ENCODE measurements around the gene CBX7. TPM values are rescaled to one million over a fixed set of nuclear protein-coding genes. Genes with fewer than 3 reads are reported as not detected.

CBX7 gene
- total and polyA plus RNA-seq, 2 donors (not counting 1 experiment from before 2014, with no cell fraction given): 2.8 to 14.7 TPM

DNA sequence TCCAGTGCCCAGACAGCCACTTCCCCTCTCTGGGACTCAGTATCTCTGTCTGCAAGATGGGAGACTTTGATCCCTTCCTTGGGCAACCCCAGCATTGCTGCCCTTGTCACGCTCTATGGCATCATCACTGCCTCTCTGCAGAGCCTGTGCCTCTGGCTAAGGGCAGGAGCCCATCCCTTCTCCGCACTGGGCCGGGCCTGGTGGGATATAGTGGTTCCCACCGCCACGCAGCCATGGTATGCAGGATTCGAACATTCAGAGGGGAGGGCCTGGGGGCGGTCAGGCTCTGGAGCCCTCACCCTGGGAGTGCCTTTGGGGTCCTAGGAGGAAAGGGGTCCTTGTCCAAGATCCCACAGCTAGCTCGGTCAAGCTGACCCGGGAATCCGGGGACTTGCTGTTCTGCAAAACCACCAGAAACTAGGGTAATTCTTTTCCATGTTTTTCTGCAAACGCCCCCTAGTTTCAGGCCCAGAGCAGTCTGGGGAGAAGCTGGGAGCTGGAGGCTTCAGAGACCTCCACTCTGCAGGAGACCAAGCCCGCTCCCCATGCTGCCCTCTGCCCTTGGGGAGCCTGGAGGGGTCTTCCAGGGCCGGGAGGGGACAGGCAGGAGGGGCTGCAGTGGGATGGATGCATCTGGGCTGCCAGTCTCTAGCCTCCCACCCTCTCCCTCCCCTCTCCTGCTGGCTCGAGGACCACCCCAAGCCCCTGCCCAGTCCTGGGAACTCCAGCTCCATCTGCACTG is 24.4 kb upstream of the CBX7 start:
- Histone ChIP-seq H3K4me2 (ENCODE audit: extremely low read depth, insufficient read depth, low read length) (no peak overlapping the region), H3K27ac (ENCODE audit: insufficient read depth, low read length) (peak overlapping the region; percentile 89)

GRCh38 chr22:39176143-39176713 is 23.7 kb upstream of the CBX7 start:
- H3K4me1 ChIP-seq (ENCODE audit: control insufficient read depth, extremely low read depth, insufficient read depth, low read length): peaks cover 38% of the 10 kb centered on the region
- no peak overlapping the region for H3K4me3 ChIP-seq (replicated peaks in 1 of 4; ENCODE audit: control extremely low read depth in 1 of 4, insufficient read depth in 1 of 4, low read depth in 3 of 4, low read length in 4 of 4)
- no peak overlapping the region for H3K9ac ChIP-seq (ENCODE audit: insufficient read depth, low read length)
- H2AFZ ChIP-seq (ENCODE audit: low read length): no peak overlapping the region
- H3K27me3 ChIP-seq (ENCODE audit: control insufficient read depth, insufficient read depth, low read length): no peaks in the 10 kb centered on the region
- H4K20me1 ChIP-seq (ENCODE audit: control insufficient read depth, extremely low read depth, insufficient read depth, low read length): no peaks in the 10 kb centered on the region
- H3K9me3 ChIP-seq (ENCODE audit: control insufficient read depth, insufficient read depth, low read depth, low read length): no peaks in the 10 kb centered on the region
- no peaks in the 10 kb centered on the region for H3K36me3 ChIP-seq (ENCODE audit: control insufficient read depth, insufficient read depth, low read length)
- H3K27ac ChIP-seq (ENCODE audit: insufficient read depth, low read length): peak overlapping the region; percentile 89
- TF ChIP-seq CTCF (conservative IDR thresholded peaks at IDR 0.05 in 1 of 2, IDR thresholded peaks at IDR 0.05 in 1 of 2; ENCODE audit: low read depth in 1 of 2, low read length in 2 of 2) (no peak), EZH2 (IDR thresholded peaks at IDR 0.05; ENCODE audit: low read length, missing control alignments) (no peak)
- H3K4me2 ChIP-seq (ENCODE audit: extremely low read depth, insufficient read depth, low read length): peak overlapping the region; percentile 41
- peak; percentile 43 to 74 for DNase-seq (ENCODE audit: low read depth in 2 of 2)
- H3K79me2 ChIP-seq (ENCODE audit: control insufficient read depth, insufficient read depth, low read length): no peaks in the 10 kb centered on the region

More for the DNA sequence above, 24.4 kb upstream of the CBX7 start:
- no peak for TF ChIP-seq CTCF (conservative IDR thresholded peaks at IDR 0.05 in 1 of 2, IDR thresholded peaks at IDR 0.05 in 1 of 2; ENCODE audit: low read depth in 1 of 2, low read length in 2 of 2)
- no peak for TF ChIP-seq EZH2 (IDR thresholded peaks at IDR 0.05; ENCODE audit: low read length, missing control alignments)
- Histone ChIP-seq H2AFZ (ENCODE audit: low read length) (no peak overlapping the region), H4K20me1 (ENCODE audit: control insufficient read depth, extremely low read depth, insufficient read depth, low read length) (no peaks in the 10 kb centered on the region), H3K9ac (ENCODE audit: insufficient read depth, low read length) (no peak overlapping the region), H3K4me1 (ENCODE audit: control insufficient read depth, extremely low read depth, insufficient read depth, low read length) (peaks cover 38% of the 10 kb centered on the region), H3K36me3 (ENCODE audit: control insufficient read depth, insufficient read depth, low read length) (no peaks in the 10 kb centered on the region), H3K79me2 (ENCODE audit: control insufficient read depth, insufficient read depth, low read length) (no peaks in the 10 kb centered on the region), H3K9me3 (ENCODE audit: control insufficient read depth, insufficient read depth, low read depth, low read length) (no peaks in the 10 kb centered on the region), H3K27me3 (ENCODE audit: control insufficient read depth, insufficient read depth, low read length) (no peaks in the 10 kb centered on the region), H3K4me3 (replicated peaks in 1 of 4; ENCODE audit: control extremely low read depth in 1 of 4, insufficient read depth in 1 of 4, low read depth in 3 of 4, low read length in 4 of 4) (no peak overlapping the region)
- DNase-seq (ENCODE audit: low read depth in 2 of 2): no peak

DNA sequence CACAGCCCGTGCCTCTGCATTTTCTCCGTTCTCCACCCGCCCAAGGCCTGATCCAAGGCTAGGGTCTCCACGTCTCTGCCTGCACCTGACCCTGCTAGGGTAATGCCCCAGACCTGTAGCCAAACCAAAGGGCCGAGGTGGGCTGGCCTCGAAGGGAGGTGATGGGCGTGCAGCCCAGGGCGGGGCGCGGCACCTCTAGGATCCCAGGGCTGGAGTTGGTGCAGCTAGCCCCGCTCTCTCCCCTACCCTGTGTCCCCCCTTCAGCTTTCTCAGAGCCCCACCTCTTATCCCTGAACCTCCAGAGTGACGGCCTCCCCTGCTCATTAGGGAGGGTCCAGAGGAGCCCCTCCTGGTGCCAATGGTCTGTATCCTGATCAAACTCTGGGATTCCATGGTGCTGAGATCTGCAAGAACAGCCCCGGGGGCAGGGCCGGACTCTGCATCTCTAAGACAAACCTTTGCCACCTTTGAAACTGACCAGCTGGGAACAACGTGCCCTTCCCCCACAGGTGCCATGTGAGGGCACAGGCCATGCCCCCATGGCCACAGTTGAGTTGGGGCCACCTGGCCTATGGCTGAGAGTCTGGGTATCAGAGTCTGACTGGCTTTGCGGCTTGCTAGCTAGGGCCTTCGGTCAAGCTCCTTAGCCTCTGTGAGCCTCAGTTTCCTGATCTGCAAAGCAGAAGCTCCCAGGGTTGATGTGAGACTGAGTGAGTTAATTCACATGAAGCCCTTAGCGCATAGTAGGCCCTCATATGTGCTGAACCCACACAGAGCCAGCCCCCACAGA is 23.1 kb upstream of the CBX7 start:
- H3K9ac ChIP-seq (ENCODE audit: insufficient read depth, low read length): no peak overlapping the region
- no peaks in the 10 kb centered on the region for H3K9me3 ChIP-seq (ENCODE audit: control insufficient read depth, insufficient read depth, low read depth, low read length)
- no peaks in the 10 kb centered on the region for H3K27me3 ChIP-seq (ENCODE audit: control insufficient read depth, insufficient read depth, low read length)
- peak overlapping the region; percentile 89 for H3K27ac ChIP-seq (ENCODE audit: insufficient read depth, low read length)
- H3K4me1 ChIP-seq (ENCODE audit: control insufficient read depth, extremely low read depth, insufficient read depth, low read length): peaks cover 40% of the 10 kb centered on the region
- H3K79me2 ChIP-seq (ENCODE audit: control insufficient read depth, insufficient read depth, low read length): no peaks in the 10 kb centered on the region
- H4K20me1 ChIP-seq (ENCODE audit: control insufficient read depth, extremely low read depth, insufficient read depth, low read length): no peaks in the 10 kb centered on the region
- TF ChIP-seq EZH2 (IDR thresholded peaks at IDR 0.05; ENCODE audit: low read length, missing control alignments): no peak
- TF ChIP-seq CTCF (conservative IDR thresholded peaks at IDR 0.05 in 1 of 2, IDR thresholded peaks at IDR 0.05 in 1 of 2; ENCODE audit: low read depth in 1 of 2, low read length in 2 of 2): no peak
- H3K4me3 ChIP-seq (replicated peaks in 1 of 4; ENCODE audit: control extremely low read depth in 1 of 4, insufficient read depth in 1 of 4, low read depth in 3 of 4, low read length in 4 of 4): no peak overlapping the region
- no peaks in the 10 kb centered on the region for H3K36me3 ChIP-seq (ENCODE audit: control insufficient read depth, insufficient read depth, low read length)
- no peak overlapping the region for H2AFZ ChIP-seq (ENCODE audit: low read length)
- DNase-seq (ENCODE audit: low read depth in 2 of 2): no peak
- H3K4me2 ChIP-seq (ENCODE audit: extremely low read depth, insufficient read depth, low read length): peak overlapping the region; percentile 41
